ENCODE data around the gene BCL6.
A peak's percentile ranks its signal among the peaks of the same experiment; 100 is the strongest.

DNA sequence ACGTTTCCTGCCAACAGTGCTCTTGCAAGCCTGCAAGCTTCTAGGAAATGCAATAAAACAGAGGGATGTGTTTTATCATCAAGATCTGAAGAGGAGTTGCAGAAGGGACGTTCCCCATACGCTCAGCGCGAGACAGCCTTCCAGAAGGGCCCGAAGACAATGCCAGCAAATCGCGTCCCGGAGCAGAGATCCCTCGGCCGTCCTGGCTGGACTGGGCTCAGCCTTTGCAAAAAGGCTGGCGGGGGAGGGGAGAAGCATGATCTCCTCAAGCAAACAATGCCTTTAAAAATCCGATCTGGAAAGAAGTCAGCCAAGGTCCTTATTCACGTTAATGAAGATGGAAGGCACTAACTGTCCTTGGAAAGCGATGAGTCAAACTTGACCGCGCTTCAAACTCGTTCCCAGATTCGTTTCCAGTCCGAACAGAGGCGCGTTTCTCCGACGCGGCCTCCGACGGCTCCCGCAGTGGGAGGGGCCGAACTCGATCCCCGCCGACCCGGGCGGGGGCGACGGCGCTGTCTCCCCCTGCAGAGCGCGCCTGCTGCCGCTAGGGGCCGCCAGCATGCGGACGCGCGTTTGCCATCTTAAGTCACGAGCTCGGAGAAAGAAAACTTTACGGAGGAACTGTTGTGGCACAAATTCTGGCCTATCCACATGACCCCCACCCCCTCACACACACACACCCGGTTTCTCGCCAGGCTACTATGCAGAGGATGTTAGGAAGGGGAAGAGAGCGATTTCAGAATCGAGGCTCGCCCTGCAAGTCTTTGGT, 5.5 kb downstream of the BCL6 start:
- TF ChIP-seq, protein P1, sequence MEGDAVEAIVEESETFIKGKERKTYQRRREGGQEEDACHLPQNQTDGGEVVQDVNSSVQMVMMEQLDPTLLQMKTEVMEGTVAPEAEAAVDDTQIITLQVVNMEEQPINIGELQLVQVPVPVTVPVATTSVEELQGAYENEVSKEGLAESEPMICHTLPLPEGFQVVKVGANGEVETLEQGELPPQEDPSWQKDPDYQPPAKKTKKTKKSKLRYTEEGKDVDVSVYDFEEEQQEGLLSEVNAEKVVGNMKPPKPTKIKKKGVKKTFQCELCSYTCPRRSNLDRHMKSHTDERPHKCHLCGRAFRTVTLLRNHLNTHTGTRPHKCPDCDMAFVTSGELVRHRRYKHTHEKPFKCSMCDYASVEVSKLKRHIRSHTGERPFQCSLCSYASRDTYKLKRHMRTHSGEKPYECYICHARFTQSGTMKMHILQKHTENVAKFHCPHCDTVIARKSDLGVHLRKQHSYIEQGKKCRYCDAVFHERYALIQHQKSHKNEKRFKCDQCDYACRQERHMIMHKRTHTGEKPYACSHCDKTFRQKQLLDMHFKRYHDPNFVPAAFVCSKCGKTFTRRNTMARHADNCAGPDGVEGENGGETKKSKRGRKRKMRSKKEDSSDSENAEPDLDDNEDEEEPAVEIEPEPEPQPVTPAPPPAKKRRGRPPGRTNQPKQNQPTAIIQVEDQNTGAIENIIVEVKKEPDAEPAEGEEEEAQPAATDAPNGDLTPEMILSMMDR (IDR thresholded peaks at IDR 0.05; ENCODE audit: low read depth, low read length, missing input control): peak; percentile 84
- peak; percentile 72 for TF ChIP-seq SP1 (IDR thresholded peaks at IDR 0.05)
- no peak for TF ChIP-seq TAF1 (conservative IDR thresholded peaks at IDR 0.05)
- TF ChIP-seq JUND (IDR thresholded peaks at IDR 0.05): peak in 1 of 2 donors; percentile 12
- peak; percentile 57 to 74 for TF ChIP-seq RAD21 (IDR thresholded peaks at IDR 0.05)
- TF ChIP-seq HNF4A (conservative IDR thresholded peaks at IDR 0.05): peak in 1 of 2 donors; percentile 3
- TF ChIP-seq HNF4G (IDR thresholded peaks at IDR 0.05): no peak
- no peak for TF ChIP-seq GABPA (IDR thresholded peaks at IDR 0.05 in 1 of 2, conservative IDR thresholded peaks at IDR 0.05 in 1 of 2)
- peak in 1 of 2 donors; percentile 5 for TF ChIP-seq RXRA (IDR thresholded peaks at IDR 0.05)
- TF ChIP-seq FOXA1 (IDR thresholded peaks at IDR 0.05): no peak
- no peak for TF ChIP-seq NR2F2 (IDR thresholded peaks at IDR 0.05)
- TF ChIP-seq, protein P2, sequence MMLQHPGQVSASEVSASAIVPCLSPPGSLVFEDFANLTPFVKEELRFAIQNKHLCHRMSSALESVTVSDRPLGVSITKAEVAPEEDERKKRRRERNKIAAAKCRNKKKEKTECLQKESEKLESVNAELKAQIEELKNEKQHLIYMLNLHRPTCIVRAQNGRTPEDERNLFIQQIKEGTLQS (IDR thresholded peaks at IDR 0.05): no peak
- TF ChIP-seq, protein P3, sequence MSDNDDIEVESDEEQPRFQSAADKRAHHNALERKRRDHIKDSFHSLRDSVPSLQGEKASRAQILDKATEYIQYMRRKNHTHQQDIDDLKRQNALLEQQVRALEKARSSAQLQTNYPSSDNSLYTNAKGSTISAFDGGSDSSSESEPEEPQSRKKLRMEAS (IDR thresholded peaks at IDR 0.05): no peak
- peak; percentile 47 for TF ChIP-seq YY1 (IDR thresholded peaks at IDR 0.05)

All from liver (tissue), 3 donors.